RPMI7951 (cell line): ENCODE results near the gene SH3BGRL2. TPM values are rescaled to one million over a fixed set of nuclear protein-coding genes. Genes with fewer than 3 reads are reported as not detected.

ENCODE experiments used
- DNase-seq: peaks from one replicate; pipeline ENCODE4 v3.0.0-alpha.2; 2012; ENCODE audit warnings: low read depth
- total RNA-seq: library from RNA; depleted of rRNA; stranded (reverse); fragments of >200 nt; shearing (Covaris generic); gene quantifications from 2 replicates; pipeline ENCODE4 v1.2.3, GENCODE V29; 2014

The SH3BGRL2 gene
- total RNA-seq, 1 experiment from 2014 or later = 0.36 TPM

DNA sequence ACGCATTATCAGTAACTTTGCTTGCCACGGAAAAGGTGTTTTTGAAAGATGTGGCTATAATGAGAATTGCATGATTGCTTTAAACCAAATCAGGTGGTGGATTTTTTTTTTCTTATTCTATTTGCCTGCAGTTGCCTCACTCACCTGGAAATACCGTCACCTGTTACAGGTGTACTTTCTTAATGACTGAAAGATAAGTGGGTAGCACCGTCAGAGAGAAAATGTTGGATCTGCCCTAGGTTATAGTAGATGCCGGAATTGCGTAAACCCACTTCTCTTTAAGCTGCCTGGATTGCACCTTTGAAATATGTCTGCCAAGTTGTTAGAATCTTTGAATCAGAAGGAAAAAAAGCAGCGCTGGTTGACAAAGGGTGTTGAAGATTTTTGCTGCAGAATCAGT, 68.5 kb downstream of the SH3BGRL2 start:
- no peak for DNase-seq

- no peak for DNase-seq
These were observed 71.6 kb downstream of the SH3BGRL2 start for GRCh38 chr6:79702691-79703090.

DNA sequence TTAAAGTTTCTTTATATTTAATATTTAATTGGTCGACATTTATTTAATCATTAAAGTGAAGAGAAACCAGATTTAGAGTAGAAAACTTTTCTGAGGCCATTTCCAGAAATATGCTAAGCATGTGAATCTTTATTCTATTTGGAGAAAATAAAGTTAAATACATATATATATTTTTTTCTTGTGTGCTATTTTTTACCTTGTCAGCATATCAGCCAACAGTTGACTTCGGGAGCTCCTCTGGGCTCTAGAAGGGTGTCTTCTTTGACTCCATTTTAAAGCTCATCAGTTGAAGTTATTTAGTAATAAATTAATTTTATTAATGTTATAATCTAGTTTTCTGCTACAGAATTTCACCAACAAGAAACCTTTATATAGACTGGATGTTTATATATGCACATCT, 73.1 kb downstream of the SH3BGRL2 start:
- no peak for DNase-seq

GRCh38 chr6:79705456-79705995, 74.4 kb downstream of the SH3BGRL2 start:
- no peak for DNase-seq

DNA sequence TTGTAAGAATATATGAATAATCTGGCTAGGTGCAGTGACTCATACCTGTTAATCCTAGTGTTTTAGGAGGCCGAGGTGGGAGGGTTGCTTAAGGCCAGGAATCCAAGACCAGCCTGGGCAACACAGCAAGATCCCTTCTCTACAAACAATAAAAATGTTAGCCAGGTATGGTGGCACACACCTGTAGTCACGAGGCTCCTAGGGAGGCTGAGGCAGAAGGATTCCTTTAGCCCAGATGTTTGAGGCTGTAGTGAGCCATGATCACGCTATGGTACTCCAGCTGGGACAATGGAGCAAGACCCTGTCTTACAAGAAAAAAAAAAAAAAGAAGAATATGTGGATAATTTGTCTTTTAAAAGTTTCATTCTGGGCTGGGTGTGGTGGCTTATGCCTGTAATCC, 75.4 kb downstream of the SH3BGRL2 start:
- no peak for DNase-seq

DNA sequence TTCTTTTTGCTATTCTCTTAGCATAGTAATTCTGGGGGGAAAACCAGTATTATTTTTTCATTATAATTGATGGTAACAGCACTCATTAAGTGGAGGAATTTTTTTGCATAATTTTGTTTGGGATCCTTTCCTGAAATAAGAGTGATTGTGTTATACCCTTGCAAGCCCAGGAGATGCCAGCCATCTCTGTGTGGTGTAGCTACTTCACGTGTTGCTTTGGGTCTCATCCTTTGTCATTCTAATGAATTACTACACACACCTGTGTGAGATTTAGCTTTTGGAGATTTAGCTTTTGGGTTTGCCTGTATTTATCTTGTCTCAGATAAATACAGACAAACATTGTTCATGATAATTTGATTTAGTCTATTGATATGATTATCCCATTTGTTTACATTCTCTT, 76.5 kb downstream of the SH3BGRL2 start:
- DNase-seq = no peak

DNA sequence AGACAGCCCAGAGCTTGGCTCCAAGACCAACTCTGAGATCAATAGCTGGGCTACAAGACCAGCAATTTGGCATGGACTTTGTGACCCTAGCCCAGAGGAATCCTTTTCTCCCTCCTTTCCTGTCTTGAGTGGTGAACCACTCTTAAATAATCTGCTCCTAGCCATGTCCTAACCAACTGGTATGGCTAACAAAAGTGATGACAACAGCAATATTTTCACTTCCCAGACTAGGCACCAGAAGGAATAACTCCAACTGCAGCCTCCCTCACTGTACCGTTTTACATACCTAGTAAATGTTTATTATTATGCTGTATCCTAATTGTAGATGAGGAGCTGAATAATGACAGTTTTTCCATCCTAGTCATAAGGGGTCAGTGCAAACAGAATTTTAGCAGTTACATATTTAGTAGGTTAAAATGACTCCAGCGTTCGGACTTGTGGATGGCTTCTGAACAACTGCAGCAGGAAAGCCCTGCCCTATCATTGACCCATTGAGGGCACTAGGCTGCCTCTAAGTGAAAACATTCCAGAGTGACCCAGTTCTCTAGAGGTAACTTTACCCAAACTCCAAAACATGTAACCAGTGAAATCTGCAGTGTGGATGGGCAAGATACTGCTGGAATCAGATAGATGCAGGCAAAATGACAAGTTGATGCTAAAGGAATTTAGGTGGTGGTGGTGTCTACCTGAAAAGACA, 77.1 kb downstream of the SH3BGRL2 start:
- DNase-seq = no peak

DNA sequence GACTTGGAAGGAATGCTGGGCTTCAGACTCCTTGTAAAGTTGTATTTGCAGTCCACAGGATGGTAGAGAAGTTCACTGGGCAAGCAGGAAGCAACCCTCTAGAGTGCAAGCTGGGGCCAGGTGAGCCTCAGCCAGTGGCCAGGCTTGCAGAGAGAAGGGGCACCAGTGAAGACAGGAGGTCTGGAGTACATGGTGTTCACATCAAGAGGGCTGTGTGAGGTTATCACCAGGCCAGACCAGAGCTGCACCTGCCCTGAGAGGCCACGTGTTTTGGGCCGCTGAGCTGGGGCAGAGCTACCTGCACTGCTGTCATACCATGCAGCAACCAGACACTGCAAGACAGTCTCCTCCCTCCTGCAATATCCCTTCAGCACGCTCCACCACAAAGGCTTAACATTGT, 79.0 kb downstream of the SH3BGRL2 start:
- no peak for DNase-seq

GRCh38 chr6:79711167-79711566, 80.0 kb downstream of the SH3BGRL2 start:
- no peak for DNase-seq

DNA sequence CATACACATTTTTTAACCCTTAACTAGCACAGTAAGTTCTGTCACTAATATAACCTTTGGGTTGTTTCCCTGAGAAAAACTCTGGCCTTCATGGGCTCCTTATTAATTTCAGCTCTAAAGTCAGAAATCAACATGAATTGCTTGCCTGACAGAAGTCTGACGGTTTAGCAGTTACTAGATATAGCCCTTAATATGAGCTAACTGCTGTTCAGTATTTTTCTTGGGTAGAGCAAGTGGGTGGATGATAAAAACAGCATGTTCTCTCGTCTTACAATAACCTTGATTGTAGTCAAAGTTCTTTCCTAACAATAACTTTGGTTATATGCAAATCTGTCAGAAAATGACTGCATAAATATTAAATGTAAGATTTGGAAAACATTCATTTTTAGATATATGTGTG, 81.0 kb downstream of the SH3BGRL2 start:
- no peak for DNase-seq

GRCh38 chr6:79712616-79713135, 81.5 kb downstream of the SH3BGRL2 start:
- no peak for DNase-seq

DNA sequence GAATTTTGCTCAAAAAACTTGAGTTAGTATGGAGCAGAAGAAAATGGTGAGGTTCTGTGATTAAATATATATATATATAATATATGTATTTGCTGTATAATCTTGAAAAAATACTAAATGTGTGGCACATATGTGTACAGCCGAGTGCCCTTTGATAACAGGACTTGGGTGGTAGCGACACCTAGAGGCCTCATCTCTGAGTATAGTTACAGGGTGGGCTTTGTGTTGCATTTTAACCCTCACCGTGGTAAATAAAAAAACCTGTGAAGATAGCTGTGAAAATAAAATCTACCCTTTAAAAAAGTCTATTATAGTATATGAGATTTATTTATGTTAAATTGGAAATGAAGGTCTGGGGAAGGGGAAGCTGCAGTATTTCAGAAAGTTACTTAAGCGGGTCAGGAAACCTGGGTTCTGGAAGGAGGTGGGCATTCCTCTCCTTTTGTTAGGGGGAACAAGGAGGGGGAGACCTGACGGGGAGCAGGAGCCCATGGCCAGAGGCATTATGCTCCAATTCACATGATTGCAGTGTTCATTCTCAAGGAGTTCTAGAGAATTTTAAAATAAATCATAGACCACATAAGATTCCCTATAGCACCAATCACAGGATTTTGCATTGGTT, 82.7 kb downstream of the SH3BGRL2 start:
- DNase-seq = peak; percentile 34

GRCh38 chr6:79717989-79718388, 86.9 kb downstream of the SH3BGRL2 start:
- DNase-seq = no peak

- DNase-seq = no peak
These were observed 87.5 kb downstream of the SH3BGRL2 start for GRCh38 chr6:79718509-79719247.

DNA sequence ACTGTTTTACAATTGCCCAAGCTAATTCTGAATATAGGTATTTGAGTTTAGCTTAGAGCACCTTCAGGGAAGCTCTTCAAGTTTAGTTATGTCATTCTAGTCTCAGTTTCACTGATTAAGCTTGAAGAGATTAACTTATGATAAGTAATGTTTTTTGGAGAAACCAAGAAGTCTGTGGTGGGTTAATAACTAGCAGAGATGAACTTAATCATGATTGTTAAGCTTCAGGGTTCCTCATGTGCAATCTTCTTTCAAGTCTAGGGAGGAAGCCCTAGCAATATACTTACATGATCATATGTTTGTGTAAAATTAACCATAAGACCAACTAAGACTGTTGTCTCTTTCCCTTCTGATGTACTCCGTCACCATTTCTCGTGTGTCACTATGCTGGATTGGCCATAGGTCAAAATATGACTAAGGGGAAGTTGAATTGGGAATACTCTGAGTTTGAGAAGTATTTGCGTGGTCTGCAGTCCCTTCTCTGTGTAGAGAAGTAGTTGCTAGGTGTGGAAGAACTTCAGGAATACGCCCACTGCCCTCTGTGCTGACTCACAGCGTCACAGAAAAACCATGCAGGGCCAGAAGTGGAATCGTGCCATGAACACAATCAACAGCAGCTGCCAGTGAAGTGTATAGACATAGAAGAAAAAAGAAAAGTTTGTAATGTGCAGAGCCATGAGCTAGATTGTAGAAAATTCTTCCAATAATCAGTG, 88.3 kb downstream of the SH3BGRL2 start:
- peak; percentile 4 for DNase-seq

DNA sequence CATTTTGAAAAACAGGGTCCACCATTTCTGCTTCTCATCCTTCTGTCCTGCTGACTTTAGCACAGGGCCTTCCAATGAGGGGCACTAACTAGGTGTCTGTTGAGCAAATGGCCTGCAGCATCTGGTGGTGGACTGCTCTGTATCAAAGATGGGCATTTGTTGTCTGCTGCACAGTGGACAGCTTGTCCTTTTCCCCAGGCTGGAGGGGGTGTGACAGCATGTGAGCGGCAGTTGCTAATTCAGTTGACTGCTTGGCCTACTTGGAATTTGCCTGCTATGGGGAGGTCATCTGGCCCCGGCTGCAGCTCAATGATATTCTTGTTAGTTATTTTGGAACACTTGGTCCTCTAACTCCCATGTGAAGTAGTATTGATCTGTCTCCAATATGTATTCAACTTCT, 93.7 kb downstream of the SH3BGRL2 start:
- no peak for DNase-seq

- DNase-seq = no peak
These were observed 100.3 kb downstream of the SH3BGRL2 start for GRCh38 chr6:79731471-79731870.

GRCh38 chr6:79733388-79733787, 102.3 kb downstream of the SH3BGRL2 start:
- no peak for DNase-seq

GRCh38 chr6:79734374-79734773, 103.2 kb downstream of the SH3BGRL2 start:
- DNase-seq = no peak

- no peak for DNase-seq
These were observed 104.1 kb downstream of the SH3BGRL2 start for GRCh38 chr6:79735183-79735582.

- DNase-seq = peak; percentile 26
These were observed 106.0 kb downstream of the SH3BGRL2 start for GRCh38 chr6:79737172-79737571.

DNA sequence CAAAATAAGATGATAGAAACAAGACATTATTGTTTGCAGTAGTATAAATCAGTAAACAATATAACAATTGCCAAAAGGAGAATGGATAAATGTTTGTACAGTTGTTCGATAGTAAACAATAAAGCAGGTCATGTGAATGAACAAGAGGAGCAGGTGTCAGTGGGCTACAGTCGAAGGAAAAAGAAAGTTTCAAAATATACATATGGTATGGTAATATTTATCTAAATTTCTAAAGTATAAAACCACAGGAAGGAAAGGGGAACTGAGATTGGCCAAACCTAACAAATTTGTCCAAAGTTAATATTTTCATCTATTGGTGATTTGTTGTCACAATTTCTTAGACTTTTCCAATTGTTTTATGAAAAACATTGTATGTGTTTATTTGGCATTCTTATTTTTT, 110.9 kb downstream of the SH3BGRL2 start:
- no peak for DNase-seq
